Retina (tissue), 1 donor: ENCODE results near the gene TUBB.
"Not testable (repeated sequence)": the region's sequence is repeated elsewhere in the genome, so short reads cannot be mapped to it uniquely, and the experiment has no call there.

Experiments
- DNase-seq: peaks from one replicate; pipeline ENCODE4 v3.0.0-alpha.2; 2016

TUBB gene

GRCh38 chr6:30763618-30764489, 43.7 kb downstream of the TUBB start:
- DNase-seq: peak; percentile 21

- not testable (repeated sequence) for DNase-seq
Measured at GRCh38 chr6:30764490-30765043, 44.4 kb downstream of the TUBB start.

GRCh38 chr6:30765495-30765894, 45.3 kb downstream of the TUBB start:
- DNase-seq: not testable (repeated sequence)

GRCh38 chr6:30766461-30767157, 46.5 kb downstream of the TUBB start:
- no peak for DNase-seq

GRCh38 chr6:30767158-30767943, 47.2 kb downstream of the TUBB start:
- DNase-seq: no peak

GRCh38 chr6:30767944-30768301, 47.8 kb downstream of the TUBB start:
- no peak for DNase-seq

GRCh38 chr6:30768634-30769087, 48.5 kb downstream of the TUBB start:
- no peak for DNase-seq

GRCh38 chr6:30769088-30769852, 49.1 kb downstream of the TUBB start:
- DNase-seq: no peak

GRCh38 chr6:30769853-30770524, 49.8 kb downstream of the TUBB start:
- DNase-seq: no peak

GRCh38 chr6:30770592-30770991, 50.4 kb downstream of the TUBB start:
- no peak for DNase-seq

GRCh38 chr6:30774701-30775100, 54.5 kb downstream of the TUBB start:
- DNase-seq: no peak
